Stimulated activated CD8-positive, alpha-beta memory T cell treated with anti-CD3 and anti-CD28 coated beads, Interleukin-12 subunit alpha, Interleukin-12 subunit beta, amount 100 ng/mL, for 24 hours (primary cell): ENCODE data around the gene CHMP4B.

ENCODE experiments used
- DNase-seq: peaks from one replicate; pipeline ENCODE4 v3.0.0-alpha.2; 2020; ENCODE audit errors: extremely low read depth

The CHMP4B gene

DNA sequence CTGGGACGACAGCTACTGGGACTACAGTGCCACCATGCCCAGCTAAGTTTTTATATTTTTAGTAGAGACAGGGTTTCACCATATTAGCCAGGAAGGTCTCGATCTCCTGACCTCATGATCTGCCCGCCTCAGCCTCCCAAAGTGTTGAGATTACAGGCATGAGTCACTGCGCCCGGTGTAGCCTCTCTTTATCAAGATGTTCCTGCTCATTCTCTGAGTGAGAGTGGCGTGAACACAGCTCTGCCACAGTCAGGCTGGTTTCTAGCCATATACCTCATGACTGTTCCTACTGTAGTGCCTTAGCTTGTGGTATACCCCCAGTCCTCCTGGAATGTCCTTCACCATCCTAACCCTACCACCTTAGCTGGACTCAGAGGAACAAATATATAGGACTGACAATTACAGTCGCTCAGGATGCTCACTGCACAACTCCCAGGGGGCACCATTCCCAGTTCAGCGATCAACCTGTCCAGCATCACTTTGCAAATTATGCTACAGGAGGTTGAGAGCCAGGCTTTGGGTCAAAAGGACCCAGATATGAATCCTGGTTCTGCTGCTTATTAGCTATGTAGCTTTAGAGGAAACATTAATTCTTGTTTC lies 86.3 kb downstream of the CHMP4B start:
- no peak for DNase-seq

DNA sequence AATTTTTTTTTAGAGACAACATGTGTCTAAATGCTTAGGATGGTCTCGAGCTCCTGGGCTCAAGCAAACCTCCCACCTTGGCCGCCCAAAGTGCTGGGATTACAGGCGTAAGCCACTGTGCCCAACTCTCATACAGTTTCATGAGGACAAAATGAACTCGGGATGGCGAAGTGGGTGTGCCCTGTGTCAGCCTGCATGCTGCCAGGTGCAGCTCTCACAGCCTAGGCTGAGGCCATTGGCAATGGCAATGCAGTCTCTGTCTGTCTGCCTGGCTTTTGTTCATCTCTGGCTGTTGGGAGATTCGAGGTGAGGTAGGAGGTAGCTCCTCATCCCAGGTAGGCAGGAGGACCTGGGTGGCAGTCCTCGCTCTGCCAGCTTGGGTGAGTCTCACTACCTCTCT lies 88.0 kb downstream of the CHMP4B start:
- no peak for DNase-seq

DNA sequence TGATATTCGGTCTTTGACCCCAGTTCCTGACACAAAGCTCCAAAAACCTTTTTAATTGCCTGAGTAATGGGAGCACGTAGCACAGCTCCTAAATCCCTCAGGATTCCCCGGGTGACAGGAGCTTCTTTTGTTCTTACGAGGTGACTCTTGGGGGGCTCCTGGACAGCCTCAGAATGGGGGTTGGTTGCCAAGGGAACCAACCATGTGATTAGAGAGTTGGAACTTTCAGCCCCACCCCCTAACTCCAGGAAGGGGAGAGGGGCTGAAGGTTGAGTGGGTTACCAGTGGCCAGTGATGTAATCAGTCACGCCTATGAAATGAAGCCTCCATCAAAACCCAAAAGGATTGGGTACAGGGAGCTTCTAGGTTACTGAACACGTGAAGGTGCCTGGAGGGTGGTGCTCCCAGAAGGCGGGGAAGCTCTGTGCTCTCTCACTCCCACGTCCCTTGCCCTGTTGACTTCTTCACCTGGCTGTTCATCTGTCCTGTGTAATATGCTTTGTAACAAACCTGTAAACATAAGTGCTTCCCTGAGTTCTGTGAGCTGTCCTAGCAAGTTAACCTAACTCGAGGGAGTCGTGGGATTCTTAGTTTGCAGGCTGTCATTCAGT lies 89.5 kb downstream of the CHMP4B start:
- DNase-seq = no peak

DNA sequence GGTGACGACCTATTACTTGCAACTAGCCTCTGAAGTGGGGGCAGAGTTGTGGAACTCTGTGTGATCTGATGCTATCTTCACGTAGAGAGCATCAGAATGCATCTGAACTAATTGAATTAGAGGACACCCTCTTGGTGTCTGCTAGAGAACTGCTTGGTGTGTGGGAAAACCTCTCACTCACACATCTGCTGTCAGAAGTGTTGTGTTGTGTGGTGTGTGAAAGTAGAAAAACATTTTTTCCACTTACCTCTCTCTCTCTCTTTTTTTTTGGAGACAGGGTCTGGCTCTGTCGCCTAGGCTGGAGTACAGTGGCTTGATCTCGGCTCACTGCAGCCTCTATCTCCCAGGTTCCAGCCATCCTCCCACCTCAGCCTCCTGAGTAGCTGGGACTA lies 90.0 kb downstream of the CHMP4B start:
- no peak for DNase-seq

DNA sequence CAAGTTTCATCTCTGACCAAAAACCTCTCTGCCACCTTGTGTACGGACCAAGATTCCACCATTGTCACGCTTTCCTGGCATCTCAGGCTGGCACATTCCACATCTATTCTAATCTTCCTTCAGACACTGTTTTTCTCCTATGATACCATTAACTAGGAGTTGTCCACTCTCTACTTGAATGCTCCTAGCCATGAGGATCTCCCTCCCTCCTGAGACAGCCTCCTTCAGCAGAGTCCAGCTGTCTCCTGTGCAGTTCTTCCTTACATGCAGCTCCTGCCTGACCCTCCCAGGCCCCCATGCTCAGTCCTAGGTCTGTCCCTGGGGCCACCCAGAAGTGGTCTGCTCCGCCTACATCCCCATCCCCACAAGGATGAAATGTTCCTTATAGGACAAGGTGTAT lies 90.9 kb downstream of the CHMP4B start:
- DNase-seq = no peak
